Left lung (tissue), 10 donors: ENCODE measurements around the gene APOL3. TPM values are rescaled to one million over a fixed set of nuclear protein-coding genes. Genes with fewer than 3 reads are reported as not detected.
"Not testable (repeated sequence)": the region's sequence is repeated elsewhere in the genome, so short reads cannot be mapped to it uniquely, and the experiment has no call there.

ENCODE experiments used
- ATAC-seq: fragments of 200-7000 bp; cut with Tn5 transposase; one replicate; pipeline ENCODE4 v1.9.1; 2020; ENCODE audit warnings: moderate library complexity
- DNase-seq, 4 donors: peaks; one replicate each; pipeline ENCODE4 v3.0.0-alpha.2; 2013 to 2020
- H3K27ac ChIP-seq, 2 donors: fragments of 200-600 bp; sonication (generic) in 1 of 2; one replicate each; pipeline versions ENCODE4 v1.5.0 to v1.8.0; 2020 to 2021
- H3K27me3 ChIP-seq, 2 donors: fragments of 200-600 bp; sonication (generic) in 1 of 2; one replicate each; pipeline versions ENCODE4 v1.5.0 to v1.8.0; 2020 to 2021
- H3K36me3 ChIP-seq, 2 donors: fragments of 200-600 bp; sonication (generic) in 1 of 2; one replicate each; pipeline versions ENCODE4 v1.5.0 to v1.8.0; 2020 to 2021
- H3K4me1 ChIP-seq, 2 donors: fragments of 200-600 bp; one replicate each; pipeline ENCODE4 v1.8.0; 2021
- H3K4me3 ChIP-seq, 2 donors: fragments of 200-600 bp; sonication (generic) in 1 of 2; one replicate each; pipeline versions ENCODE4 v1.5.0 to v1.8.0; 2020 to 2021; ENCODE audit warnings: mild to moderate bottlenecking in 1 of 2
- H3K9me3 ChIP-seq, 2 donors: fragments of 200-600 bp; sonication (generic) in 1 of 2; one replicate each; pipeline versions ENCODE4 v1.5.0 to v1.8.0; 2020 to 2021
- intact Hi-C, 2 donors: fragments of 100-400 bp; cut with DNase I; formaldehyde crosslinking; loops; one replicate each; pipeline versions ENCODE4 v1.11.2 to v1.14.2; 2022
- polyA plus RNA-seq, 6 donors: library from polyadenylated mRNA; unstranded; fragments of 120-200 nt; gene quantifications; one replicate each; pipeline ENCODE4 v1.2.1, GENCODE V29; 2013; ENCODE audit not compliant: insufficient read length in 6 of 6
- total RNA-seq, 2 donors: library from RNA; stranded (reverse); fragmentation: NEBNext Ultra II Directional; extraction: Animal tissue kit (Norgen Biotek cat#: 25700); gene quantifications; one replicate each; pipeline ENCODE4 v1.2.1, GENCODE V29; 2021
- TF ChIP-seq, protein P1 (sequence below), 2 donors: fragments of 200-600 bp; sonication (generic) in 1 of 2; IDR thresholded peaks; one replicate each; pipeline versions ENCODE4 v1.5.0 to v1.8.0; 2021; ENCODE audit warnings: antibody characterized with exemption in 2 of 2
- donor health status: DM: no; HTN: yes; CAD: no.
- donor health status: DM: no; HTN: no; CAD: no.

Gene APOL3
- total and polyA plus RNA-seq, 8 donors = 27.0 to 57.9 (median 42.0) TPM

DNA sequence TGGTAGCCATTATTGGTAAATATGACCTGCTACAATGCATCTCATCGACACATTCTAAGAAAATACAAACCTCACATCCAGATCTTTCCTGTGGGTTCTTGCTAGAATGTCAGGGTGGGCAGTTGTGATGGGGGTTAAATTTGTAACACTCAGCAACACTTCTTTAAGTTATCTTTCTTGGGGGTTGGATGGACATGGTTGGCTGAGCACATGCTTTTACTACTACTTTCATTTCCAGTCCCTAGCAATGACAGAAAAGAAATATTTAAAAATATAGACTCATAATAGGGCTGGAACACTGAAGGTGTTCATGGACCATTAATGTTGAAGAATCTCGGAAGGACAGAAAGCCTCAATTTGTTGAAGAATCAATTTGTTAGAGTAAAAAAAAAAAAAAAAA, 57.6 kb downstream of the APOL3 start:
- TF ChIP-seq, protein P1, sequence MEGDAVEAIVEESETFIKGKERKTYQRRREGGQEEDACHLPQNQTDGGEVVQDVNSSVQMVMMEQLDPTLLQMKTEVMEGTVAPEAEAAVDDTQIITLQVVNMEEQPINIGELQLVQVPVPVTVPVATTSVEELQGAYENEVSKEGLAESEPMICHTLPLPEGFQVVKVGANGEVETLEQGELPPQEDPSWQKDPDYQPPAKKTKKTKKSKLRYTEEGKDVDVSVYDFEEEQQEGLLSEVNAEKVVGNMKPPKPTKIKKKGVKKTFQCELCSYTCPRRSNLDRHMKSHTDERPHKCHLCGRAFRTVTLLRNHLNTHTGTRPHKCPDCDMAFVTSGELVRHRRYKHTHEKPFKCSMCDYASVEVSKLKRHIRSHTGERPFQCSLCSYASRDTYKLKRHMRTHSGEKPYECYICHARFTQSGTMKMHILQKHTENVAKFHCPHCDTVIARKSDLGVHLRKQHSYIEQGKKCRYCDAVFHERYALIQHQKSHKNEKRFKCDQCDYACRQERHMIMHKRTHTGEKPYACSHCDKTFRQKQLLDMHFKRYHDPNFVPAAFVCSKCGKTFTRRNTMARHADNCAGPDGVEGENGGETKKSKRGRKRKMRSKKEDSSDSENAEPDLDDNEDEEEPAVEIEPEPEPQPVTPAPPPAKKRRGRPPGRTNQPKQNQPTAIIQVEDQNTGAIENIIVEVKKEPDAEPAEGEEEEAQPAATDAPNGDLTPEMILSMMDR (IDR thresholded peaks at IDR 0.05) = no peak
- no peaks in the 10 kb centered on the region for H3K36me3 ChIP-seq
- intact Hi-C loops = no loop called here
- no peaks in the 10 kb centered on the region for H3K4me1 ChIP-seq
- H3K27ac ChIP-seq = no peak overlapping the region
- no peaks in the 10 kb centered on the region for H3K9me3 ChIP-seq
- no peak for DNase-seq
- no peak for ATAC-seq
- H3K27me3 ChIP-seq = no peaks in the 10 kb centered on the region
- H3K4me3 ChIP-seq = no peak overlapping the region

DNA sequence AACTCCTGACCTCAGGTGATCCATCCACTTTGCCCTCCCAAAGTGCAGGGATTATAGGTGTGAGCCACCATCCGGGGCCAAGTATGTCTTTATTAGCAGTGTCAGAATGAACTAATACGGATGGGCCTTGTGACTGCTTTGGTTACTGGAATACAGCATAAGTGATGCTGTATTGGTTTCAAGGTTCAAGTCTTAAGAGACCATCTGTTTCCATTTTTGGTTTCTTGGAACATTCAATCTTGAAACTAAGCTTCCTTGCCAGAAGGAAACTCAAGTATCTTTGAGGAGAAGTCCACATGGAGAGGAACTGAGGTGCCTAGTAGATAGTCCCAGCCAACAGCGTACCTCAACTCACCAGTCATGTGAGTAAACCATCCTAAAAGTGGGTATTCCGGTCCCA, 58.8 kb downstream of the APOL3 start:
- intact Hi-C loops = no loop called here
- no peaks in the 10 kb centered on the region for H3K36me3 ChIP-seq
- H3K27me3 ChIP-seq = no peaks in the 10 kb centered on the region
- no peak overlapping the region for H3K27ac ChIP-seq
- TF ChIP-seq, protein P1 (IDR thresholded peaks at IDR 0.05) = no peak
- no peaks in the 10 kb centered on the region for H3K4me1 ChIP-seq
- ATAC-seq = no peak
- no peaks in the 10 kb centered on the region for H3K9me3 ChIP-seq
- no peak for DNase-seq
- no peak overlapping the region for H3K4me3 ChIP-seq

DNA sequence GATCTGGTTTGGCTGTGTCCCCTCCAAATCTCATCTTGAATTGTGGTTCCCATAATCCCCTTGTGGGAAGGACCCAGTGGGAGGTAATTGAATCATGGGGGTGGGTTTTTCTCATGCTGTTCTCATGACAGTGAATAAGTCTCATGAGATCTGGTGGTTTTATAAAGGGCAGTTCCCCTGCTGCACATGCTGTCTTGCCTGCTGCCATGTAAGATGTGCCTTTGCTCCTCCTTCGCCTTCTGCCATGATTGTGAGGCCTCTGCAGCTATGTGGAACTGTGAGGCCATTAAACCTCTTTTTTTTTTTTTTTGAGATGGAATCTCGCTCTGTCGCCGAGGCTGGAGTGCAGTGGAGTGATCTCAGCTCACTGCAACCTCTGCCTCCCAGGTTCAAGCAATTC, 59.6 kb downstream of the APOL3 start:
- H3K4me3 ChIP-seq, DNase-seq, H3K9me3 ChIP-seq, H3K36me3 ChIP-seq, H3K4me1 ChIP-seq, H3K27me3 ChIP-seq, ATAC-seq, intact Hi-C loops, H3K27ac ChIP-seq: not testable (repeated sequence)

DNA sequence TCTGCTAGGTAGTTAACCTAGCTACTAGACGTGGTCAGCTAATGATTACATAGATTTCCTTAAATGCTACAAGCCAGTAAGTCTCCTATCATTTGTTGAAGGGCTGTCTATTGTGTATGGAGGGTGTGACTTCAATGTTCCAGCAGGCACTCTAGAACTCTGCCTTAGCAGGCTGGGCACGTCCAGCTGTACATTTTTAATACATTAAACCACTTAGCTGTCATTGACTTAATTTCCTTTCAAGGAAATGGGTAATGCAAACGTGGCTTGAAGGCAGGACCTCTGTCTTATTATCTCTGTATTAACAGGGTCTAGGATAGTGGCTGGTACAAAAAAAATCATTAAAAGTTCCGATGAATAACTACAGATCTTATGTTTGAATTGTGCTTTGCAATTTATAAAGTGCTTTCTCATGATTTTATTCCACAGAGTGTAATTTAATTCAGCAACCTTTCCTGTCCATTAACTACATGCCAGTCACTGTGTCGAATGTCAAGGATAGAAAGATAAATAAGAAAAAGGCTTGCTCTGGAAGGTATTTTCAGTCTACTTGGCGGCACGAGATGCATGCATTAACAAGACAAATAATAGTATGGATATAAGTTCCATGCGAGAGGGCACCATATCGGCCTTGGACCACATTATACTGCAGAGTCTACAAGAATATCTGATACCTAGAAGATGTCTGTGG, 60.3 kb downstream of the APOL3 start:
- H3K4me3 ChIP-seq = no peak overlapping the region
- H3K9me3 ChIP-seq = no peaks in the 10 kb centered on the region
- H3K27me3 ChIP-seq = no peaks in the 10 kb centered on the region
- H3K36me3 ChIP-seq = no peaks in the 10 kb centered on the region
- intact Hi-C loops = no loop called here
- no peaks in the 10 kb centered on the region for H3K4me1 ChIP-seq
- H3K27ac ChIP-seq = no peak overlapping the region
- DNase-seq = no peak
- ATAC-seq = no peak
- TF ChIP-seq, protein P1 (IDR thresholded peaks at IDR 0.05) = no peak

DNA sequence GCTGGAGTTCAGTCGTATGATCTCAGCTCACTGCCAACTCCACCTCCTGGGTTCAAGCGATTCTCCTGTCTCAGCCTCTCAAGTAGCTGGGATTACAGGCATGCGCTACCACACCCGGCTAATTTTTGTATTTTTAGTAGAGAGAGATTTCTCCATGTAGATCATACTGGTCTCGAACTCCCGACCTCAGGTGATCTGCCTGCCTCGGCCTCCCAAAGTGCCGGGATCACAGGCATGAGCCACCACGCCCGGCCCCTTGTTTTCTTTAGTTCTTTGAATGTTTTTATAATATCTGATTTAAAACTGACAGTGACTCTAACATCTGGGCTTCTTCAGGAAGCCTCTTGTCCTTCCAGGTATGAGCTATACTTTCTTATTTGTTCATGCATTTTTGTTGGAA, 61.0 kb downstream of the APOL3 start:
- ATAC-seq, H3K9me3 ChIP-seq, H3K36me3 ChIP-seq: not testable (repeated sequence)

DNA sequence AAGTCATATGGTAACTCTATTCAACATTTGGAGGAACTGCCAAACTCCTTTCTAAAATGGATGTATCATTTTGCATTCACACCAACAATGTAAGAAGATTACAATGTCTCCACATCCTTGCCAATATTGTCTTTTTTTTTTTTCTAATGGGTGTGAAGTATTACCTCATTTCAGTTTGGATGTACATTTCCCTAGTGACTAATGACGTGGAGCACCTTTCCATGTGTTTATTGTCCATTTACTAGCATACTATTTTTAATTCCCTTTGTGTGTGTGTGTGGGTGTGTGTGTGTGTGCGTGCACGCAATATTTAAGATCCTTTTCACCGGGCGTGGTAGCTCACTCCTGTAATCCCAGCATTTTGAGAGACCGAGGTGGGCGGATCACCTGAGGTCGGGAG, 62.7 kb downstream of the APOL3 start:
- TF ChIP-seq, protein P1 (IDR thresholded peaks at IDR 0.05) = no peak
- H3K36me3 ChIP-seq = no peaks in the 10 kb centered on the region
- DNase-seq (no peak), ATAC-seq (no peak)
- H3K9me3 ChIP-seq = no peaks in the 10 kb centered on the region
- intact Hi-C loops = no loop called here
- no peaks in the 10 kb centered on the region for H3K27me3 ChIP-seq
- no peak overlapping the region for H3K27ac ChIP-seq
- no peak overlapping the region for H3K4me3 ChIP-seq
- H3K4me1 ChIP-seq = no peaks in the 10 kb centered on the region

More for the DNA sequence above, 61.0 kb downstream of the APOL3 start:
- H3K27me3 ChIP-seq, H3K4me1 ChIP-seq, H3K4me3 ChIP-seq, H3K27ac ChIP-seq, DNase-seq, intact Hi-C loops: not testable (repeated sequence)

DNA sequence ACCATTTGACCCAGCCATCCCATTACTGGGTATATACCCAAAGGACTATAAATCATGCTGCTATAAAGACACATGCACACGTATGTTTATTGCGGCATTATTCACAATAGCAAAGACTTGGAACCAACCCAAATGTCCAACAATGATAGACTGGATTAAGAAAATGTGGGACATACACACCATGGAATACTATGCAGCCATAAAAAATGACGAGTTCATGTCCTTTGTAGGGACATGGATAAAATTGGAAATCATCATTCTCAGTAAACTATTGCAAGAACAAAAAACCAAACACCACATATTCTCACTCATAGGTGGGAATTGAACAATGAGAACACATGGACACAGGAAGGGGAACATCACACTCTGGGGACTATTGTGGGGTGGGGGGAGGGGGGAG, 69.8 kb downstream of the APOL3 start:
- H3K4me3 ChIP-seq, H3K9me3 ChIP-seq, H3K27me3 ChIP-seq, H3K4me1 ChIP-seq, DNase-seq, intact Hi-C loops, ATAC-seq, H3K27ac ChIP-seq, H3K36me3 ChIP-seq: not testable (repeated sequence)
